RCC 7860 (cell line): ENCODE measurements around the gene SOX9.

Experiments used
- DNase-seq: peaks from one replicate; pipeline ENCODE4 v3.0.0-alpha.2; 2015; ENCODE audit warnings: low spot score
- FAIRE-seq: peaks from 2 replicates; lab custom pipeline; 2012; peaks lifted over from hg19 to GRCh38; lab: Jason Lieb, UNC

SOX9 gene

GRCh38 chr17:72120642-72121163 is at the start of gene SOX9:
Gene SOX9, plus strand, starts transcription at chr17:72121020. Its CDS starts 372 bp downstream, at chr17:72121392.
- FAIRE-seq (peak; percentile 77), DNase-seq (peak; percentile 92)

- no peak for FAIRE-seq
- no peak for DNase-seq
Observed at GRCh38 chr17:72071330-72071729, 49.5 kb upstream of the SOX9 start.

GRCh38 chr17:72075995-72076677 is 44.7 kb upstream of the SOX9 start:
- no peak for DNase-seq
- FAIRE-seq: no peak

- no peak for FAIRE-seq
- DNase-seq: no peak
Observed at GRCh38 chr17:72076678-72077030, 44.2 kb upstream of the SOX9 start.

GRCh38 chr17:72077326-72077960 is 43.4 kb upstream of the SOX9 start:
- DNase-seq: no peak
- FAIRE-seq: no peak

- DNase-seq (no peak), FAIRE-seq (no peak)
Observed at GRCh38 chr17:72079700-72080099, 41.1 kb upstream of the SOX9 start.

- no peak for DNase-seq
- no peak for FAIRE-seq
Observed at GRCh38 chr17:72087876-72088275, 32.9 kb upstream of the SOX9 start.

GRCh38 chr17:72089453-72089987 is 31.3 kb upstream of the SOX9 start:
- DNase-seq (no peak), FAIRE-seq (no peak)

- no peak for DNase-seq
- FAIRE-seq: no peak
Observed at GRCh38 chr17:72090108-72090507, 30.7 kb upstream of the SOX9 start.

GRCh38 chr17:72092710-72093322 is 28.0 kb upstream of the SOX9 start:
- no peak for FAIRE-seq
- DNase-seq: no peak

- FAIRE-seq (no peak), DNase-seq (no peak)
Observed at GRCh38 chr17:72093707-72094106, 27.1 kb upstream of the SOX9 start.

- FAIRE-seq (no peak), DNase-seq (no peak)
Observed at GRCh38 chr17:72095316-72095715, 25.5 kb upstream of the SOX9 start.

- FAIRE-seq: no peak
- DNase-seq: no peak
Observed at GRCh38 chr17:72097144-72097543, 23.7 kb upstream of the SOX9 start.

- FAIRE-seq: no peak
- DNase-seq: no peak
Observed at GRCh38 chr17:72099919-72100318, 20.9 kb upstream of the SOX9 start.

GRCh38 chr17:72100470-72100869 is 20.4 kb upstream of the SOX9 start:
- no peak for FAIRE-seq
- no peak for DNase-seq

- no peak for DNase-seq
Observed at GRCh38 chr17:72101526-72101925, 19.3 kb upstream of the SOX9 start.

GRCh38 chr17:72102366-72102765 is 18.5 kb upstream of the SOX9 start:
- no peak for FAIRE-seq
- DNase-seq: no peak

More at GRCh38 chr17:72101526-72101925, 19.3 kb upstream of the SOX9 start:
- FAIRE-seq: no peak

- FAIRE-seq (no peak), DNase-seq (no peak)
Observed at GRCh38 chr17:72104164-72104862, 16.5 kb upstream of the SOX9 start.

- FAIRE-seq: no peak
- no peak for DNase-seq
Observed at GRCh38 chr17:72104863-72105234, 16.0 kb upstream of the SOX9 start.

GRCh38 chr17:72107100-72107499 is 13.7 kb upstream of the SOX9 start:
- FAIRE-seq (no peak), DNase-seq (no peak)

GRCh38 chr17:72110231-72110941 is 10.4 kb upstream of the SOX9 start:
- FAIRE-seq (no peak), DNase-seq (no peak)
